ENCODE measurements around the gene CST7. TPM values are rescaled to one million over a fixed set of nuclear protein-coding genes. Genes with fewer than 3 reads are reported as not detected.
A peak's percentile ranks its signal among the peaks of the same experiment; 100 is the strongest.

Gene CST7
- total and polyA plus RNA-seq, 2 of the 13 experiments (the other 11 are each of a cell fraction or from before 2014, with no cell fraction given): not detected

DNA sequence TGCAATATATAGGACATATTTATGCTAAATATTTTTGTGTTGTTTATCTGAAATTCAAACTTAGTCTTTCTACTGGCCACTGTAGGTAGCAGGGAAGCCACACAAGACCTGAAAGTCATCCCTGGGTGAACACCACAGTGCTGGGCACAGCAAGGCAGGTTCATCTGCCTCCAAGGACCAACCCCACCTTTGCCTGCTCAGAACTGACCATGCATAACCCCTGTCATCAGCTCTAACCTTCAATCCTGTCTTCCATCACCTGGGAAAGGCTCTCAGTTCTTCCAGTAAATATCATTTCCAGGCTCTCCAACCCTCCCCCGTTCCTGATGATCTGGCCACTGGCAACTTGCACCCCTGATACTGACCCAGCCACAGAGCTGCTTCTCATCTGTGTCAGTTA lies 32.7 kb upstream of the CST7 start (continued):
- TF ChIP-seq SKI (IDR thresholded peaks at IDR 0.05; ENCODE audit: partially characterized antibody): no peak

DNA sequence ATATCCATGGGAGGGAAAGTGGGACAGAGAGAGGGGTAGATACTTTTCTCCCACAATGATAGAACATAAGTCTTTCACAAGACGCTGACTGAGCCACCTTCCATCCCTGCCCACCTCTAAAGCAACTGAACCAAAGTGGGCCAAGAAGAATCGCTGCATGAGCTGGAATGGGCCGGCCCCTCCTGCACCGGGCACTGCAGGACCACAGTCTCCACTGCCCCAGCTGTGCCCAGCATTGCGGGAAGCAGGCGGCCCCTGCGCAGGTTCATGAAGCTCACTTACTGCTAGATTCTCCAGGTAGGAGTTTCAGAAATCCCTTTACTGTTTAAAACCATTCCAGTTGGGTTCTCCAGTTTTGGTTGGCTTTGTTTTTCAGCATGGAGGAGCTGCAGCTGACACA lies 32.0 kb upstream of the CST7 start:
- no peak for TF ChIP-seq GLI4 (CRISPR knock-in tag; IDR thresholded peaks at IDR 0.05; ENCODE audit: borderline replicate concordance)
- TF ChIP-seq HNRNPH1 (optimal IDR thresholded peaks at IDR 0.05; ENCODE audit: low read depth, low read length): no peak
- TF ChIP-seq ZNF660 (CRISPR knock-in tag; IDR thresholded peaks at IDR 0.05; ENCODE audit: borderline replicate concordance, low read depth): no peak
- ChIA-PET POLR2A (no interaction called here), CTCF (ENCODE audit: low intra/inter-chr PET ratio, low total read pairs) (no interaction called here)
- no TSS peak for BruUV-seq (replicated peaks)
- peaks cover 15% of the 10 kb centered on the region; the same call in 1 of the 2 replicates for H3K4me1 ChIP-seq (ENCODE audit: insufficient read depth, low read length)
- ATAC-seq (no peak), FAIRE-seq (no peak), DNase-seq (ENCODE audit: low spot score) (no peak)
- in situ Hi-C loops (cut with HindIII; ENCODE audit: extremely low pct_ligation_motif_present, low pct_unique_long_range_greater_than_20kb): loop anchor here (5.0 to 25.0 kb wide), 4 partner anchors 130 to 980 kb away; no protein-coding TSS in a partner anchor
- no peaks in the 10 kb centered on the region for H3K36me3 ChIP-seq (replicated peaks in 1 of 2; ENCODE audit: control insufficient read depth in 1 of 2, insufficient read depth in 2 of 2, low read length in 2 of 2)
- WGBS (ENCODE audit: low lambda C conversion rate): 42% methylated on average over 7 of the region's 7 CpGs
- intact Hi-C loops (cut with micrococcal nuclease; ENCODE audit: unreplicated experiment): no loop called here
- H3K27ac ChIP-seq (ENCODE audit: extremely low read length, insufficient read depth, low read length): no peak overlapping the region
- H3K9ac ChIP-seq (ENCODE audit: insufficient read depth, low read depth, low read length): no peak overlapping the region
- H3K4me3 ChIP-seq (replicated peaks in 1 of 3; ENCODE audit: insufficient read depth in 1 of 3, low read depth in 2 of 3, low read length in 3 of 3): no peak overlapping the region
- no peaks in the 10 kb centered on the region for H4K20me1 ChIP-seq (ENCODE audit: insufficient read depth, low read length)
- no peaks in the 10 kb centered on the region for H3K79me2 ChIP-seq (ENCODE audit: insufficient read depth, low read length)
- H3K27me3 ChIP-seq (ENCODE audit: control insufficient read depth in 1 of 2, insufficient read depth in 2 of 2, low read length in 2 of 2): peaks cover 9 to 44% of the 10 kb centered on the region in 2 experiments
- H3K4me2 ChIP-seq (ENCODE audit: low read depth, low read length): no peak overlapping the region
- H2AFZ ChIP-seq (ENCODE audit: low read length): no peak overlapping the region
- no peaks in the 10 kb centered on the region for H3K9me3 ChIP-seq (ENCODE audit: low read length)

DNA sequence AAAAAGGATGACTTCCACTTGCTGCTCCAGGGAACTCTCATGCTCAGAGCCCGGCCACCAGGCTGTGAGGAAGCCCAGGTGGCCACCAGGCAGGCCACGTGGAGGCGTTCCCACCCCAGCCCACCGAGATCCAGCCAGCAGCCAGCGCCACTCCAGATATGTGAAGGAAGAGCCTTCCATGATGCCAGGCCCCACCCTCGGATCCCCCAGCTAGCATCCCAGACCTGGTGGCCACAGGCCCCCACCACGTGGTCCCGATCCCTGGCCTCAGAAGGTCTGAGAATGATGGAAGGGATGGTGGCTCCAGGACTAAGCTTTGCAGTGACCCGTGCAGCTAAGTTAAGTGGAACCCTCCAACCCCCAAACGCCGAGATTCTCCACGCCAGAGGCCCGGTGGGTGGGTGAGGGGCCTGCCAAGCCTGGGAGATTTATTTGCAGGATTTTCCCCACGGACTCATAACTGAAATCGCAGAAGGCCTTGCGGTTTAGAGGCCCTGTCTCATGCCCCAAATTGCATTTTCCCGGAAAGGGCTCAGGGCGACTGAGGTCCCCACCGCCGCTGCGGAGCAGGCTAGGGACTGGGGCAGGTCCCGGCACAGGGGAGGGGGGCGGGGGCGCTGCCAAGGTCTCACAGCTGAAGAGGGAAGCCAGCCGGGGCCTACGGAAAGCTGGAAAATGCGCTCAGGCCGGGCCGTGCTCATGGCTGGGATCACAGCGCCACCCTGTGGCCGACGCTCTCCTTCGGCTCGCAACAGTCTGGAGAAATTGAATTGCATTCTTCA lies 31.1 kb upstream of the CST7 start:
- BruUV-seq (replicated peaks): no TSS peak
- CTCF ChIA-PET (ENCODE audit: low intra/inter-chr PET ratio, low total read pairs): interaction anchor here (1.0 to 1.7 kb wide), 4 partner anchors 134 to 981 kb away, joined by 3 to 26 read pairs (median 6); no protein-coding TSS in a partner anchor
- FAIRE-seq (peak; percentile 98), DNase-seq (ENCODE audit: low spot score) (peak; percentile 53), ATAC-seq (peak; percentile 94)
- no peak overlapping the region for H2AFZ ChIP-seq (ENCODE audit: low read length)
- H3K9ac ChIP-seq (ENCODE audit: insufficient read depth, low read depth, low read length): no peak overlapping the region
- intact Hi-C loops (cut with micrococcal nuclease; ENCODE audit: unreplicated experiment): loop anchor here (1.0 kb wide), 2 partner anchors 134 to 758 kb away; no protein-coding TSS in a partner anchor
- no peaks in the 10 kb centered on the region for H4K20me1 ChIP-seq (ENCODE audit: insufficient read depth, low read length)
- no peak overlapping the region for H3K4me2 ChIP-seq (ENCODE audit: low read depth, low read length)
- H3K4me1 ChIP-seq (ENCODE audit: insufficient read depth, low read length): peaks cover 15% of the 10 kb centered on the region; the same call in 1 of the 2 replicates
- in situ Hi-C loops (cut with HindIII; ENCODE audit: extremely low pct_ligation_motif_present, low pct_unique_long_range_greater_than_20kb): loop anchor here (5.0 to 25.0 kb wide), 4 partner anchors 131 to 981 kb away; no protein-coding TSS in a partner anchor
- 22% methylated on average over 30 of the region's 34 CpGs for WGBS (ENCODE audit: low lambda C conversion rate)
- H3K36me3 ChIP-seq (replicated peaks in 1 of 2; ENCODE audit: control insufficient read depth in 1 of 2, insufficient read depth in 2 of 2, low read length in 2 of 2): no peaks in the 10 kb centered on the region
- H3K9me3 ChIP-seq (ENCODE audit: low read length): no peaks in the 10 kb centered on the region
- no peak overlapping the region for H3K27ac ChIP-seq (ENCODE audit: extremely low read length, insufficient read depth, low read length)
- H3K4me3 ChIP-seq (replicated peaks in 1 of 3; ENCODE audit: insufficient read depth in 1 of 3, low read depth in 2 of 3, low read length in 3 of 3): no peak overlapping the region
- no peaks in the 10 kb centered on the region for H3K79me2 ChIP-seq (ENCODE audit: insufficient read depth, low read length)
- peaks cover 6 to 35% of the 10 kb centered on the region in 2 experiments; a peak in 4 of 5 replicates for H3K27me3 ChIP-seq (ENCODE audit: control insufficient read depth in 1 of 2, insufficient read depth in 2 of 2, low read length in 2 of 2)
- POLR2A ChIA-PET: no interaction called here
- TF ChIP-seq ZNF230 (CRISPR knock-in tag; IDR thresholded peaks at IDR 0.05): 0 out of 2 replicates have a peak, but pooled peaks have one; percentile 50
- TF ChIP-seq U2AF2 (IDR thresholded peaks at IDR 0.05; ENCODE audit: low read depth, low read length): no peak
- peak; percentile 78 for TF ChIP-seq XRCC5 (optimal IDR thresholded peaks at IDR 0.05; ENCODE audit: low read length)
- peak; percentile 76 for TF ChIP-seq KDM2A (CRISPR knock-in tag; IDR thresholded peaks at IDR 0.05; ENCODE audit: borderline replicate concordance, low read depth)
- TF ChIP-seq SPEN (CRISPR knock-in tag; IDR thresholded peaks at IDR 0.05; ENCODE audit: low read depth): peak; percentile 52; the same call in 1 of the 2 replicates
- no peak for TF ChIP-seq SMARCC2 (IDR thresholded peaks at IDR 0.05)
- TF ChIP-seq, protein P1, sequence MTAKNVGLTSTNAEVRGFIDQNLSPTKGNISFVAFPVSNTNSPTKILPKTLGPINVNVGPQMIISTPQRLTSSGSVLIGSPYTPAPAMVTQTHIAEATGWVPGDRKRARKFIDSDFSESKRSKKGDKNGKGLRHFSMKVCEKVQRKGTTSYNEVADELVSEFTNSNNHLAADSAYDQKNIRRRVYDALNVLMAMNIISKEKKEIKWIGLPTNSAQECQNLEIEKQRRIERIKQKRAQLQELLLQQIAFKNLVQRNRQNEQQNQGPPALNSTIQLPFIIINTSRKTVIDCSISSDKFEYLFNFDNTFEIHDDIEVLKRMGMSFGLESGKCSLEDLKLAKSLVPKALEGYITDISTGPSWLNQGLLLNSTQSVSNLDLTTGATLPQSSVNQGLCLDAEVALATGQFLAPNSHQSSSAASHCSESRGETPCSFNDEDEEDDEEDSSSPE (CRISPR knock-in tag; IDR thresholded peaks at IDR 0.05): no peak
- no peak for TF ChIP-seq ZMYM4 (CRISPR knock-in tag; IDR thresholded peaks at IDR 0.05)
- TF ChIP-seq MEIS2 (CRISPR knock-in tag; IDR thresholded peaks at IDR 0.05): 0 out of 2 replicates have a peak, but pooled peaks have one; percentile 69

All from HepG2 (cell line).